Ovary (tissue), 10 donors: Measurements from ENCODE around the gene TMEM156. TPM values are rescaled to one million over a fixed set of nuclear protein-coding genes. Genes with fewer than 3 reads are reported as not detected.

Experiments
- DNase-seq, 5 donors: peaks; one replicate each; pipeline ENCODE4 v3.0.0-alpha.2; 2019 to 2020
- H3K27ac ChIP-seq, 2 donors: fragments of 200-600 bp; one replicate each; pipeline versions ENCODE4 v1.5.1 to v1.8.0; 2019 to 2022
- H3K27me3 ChIP-seq: fragments of 200-600 bp; one replicate; pipeline ENCODE4 v1.8.0; 2022
- H3K36me3 ChIP-seq: fragments of 200-600 bp; sonication (generic); one replicate; pipeline ENCODE4 v1.5.1; 2019
- H3K4me1 ChIP-seq: one replicate; pipeline ENCODE4 v1.8.1; 2013; ENCODE audit warnings: mild to moderate bottlenecking, moderate library complexity; ENCODE audit not compliant: insufficient read depth
- H3K4me3 ChIP-seq: fragments of 200-600 bp; sonication (generic); one replicate; pipeline ENCODE4 v1.5.1; 2017
- H3K9me3 ChIP-seq, 2 donors: fragments of 200-600 bp in 1 of 2; sonication (generic) in 1 of 2; one replicate each; pipeline versions ENCODE4 v1.5.1 to v1.8.1; 2013 to 2019; ENCODE audit warnings: mild to moderate bottlenecking in 1 of 2, moderate library complexity in 1 of 2
- EP300 ChIP-seq: sonication (generic); formaldehyde crosslinking; IDR thresholded peaks from one replicate; pipeline ENCODE4 v1.6.1; 2017; ENCODE audit warnings: antibody characterized with exemption
- POLR2A ChIP-seq: fragments of 450-650 bp; IDR thresholded peaks from one replicate; pipeline ENCODE4 v1.6.1; 2017; ENCODE audit warnings: antibody characterized with exemption, mild to moderate bottlenecking, moderate library complexity
- WGBS, 3 donors: extraction: QIAGEN DNeasy Blood & Tissue Kit in 1 of 3; methylation state at CpG; one replicate each; pipeline versions ENCODE4 v1.1.5 to v1.1.7; 2013 to 2017; 5-methylcytosine and 5-hydroxymethylcytosine counted together
- intact Hi-C, 4 donors: fragments of 100-400 bp; cut with DNase I; formaldehyde crosslinking; loops; one replicate each; pipeline versions ENCODE4 v1.11.0 to v1.15.1; 2022 to 2023
- long read RNA-seq, 3 donors: library from polyadenylated mRNA in 2 of 3; unstranded in 2 of 3; transcript quantifications; one replicate each; pipeline ENCODE4 v2.0.0 and lab custom pipeline, GENCODE V29; 2021 to 2026
- polyA plus RNA-seq, 2 donors: library from polyadenylated mRNA; stranded (reverse); fragments of 200-250 nt in 1 of 2; fragments of 350-450 nt in 1 of 2; fragmentation: Illumina TruSeq in 1 of 2; extraction: RNeasy Lipid Tissue Mini Kit (QIAGEN cat#74804) in 1 of 2; gene quantifications; one replicate each; pipeline ENCODE4 v1.2.3, GENCODE V29; 2013 to 2014
- total RNA-seq, 7 donors: library from RNA; depleted of rRNA in 2 of 7; stranded (reverse); fragments of >200 nt in 2 of 7; fragmentation: NEBNext Ultra II Directional in 3 of 7; extraction: Animal tissue kit (Norgen Biotek cat#: 25700) in 3 of 7; gene quantifications; one replicate each; pipeline versions ENCODE4 v1.1.0 to v1.2.4, GENCODE V29; 2016 to 2023
- TF ChIP-seq, protein P1 (sequence below), 3 donors: fragments of 450-650 bp in 2 of 3; fragments of 200-600 bp in 1 of 3; IDR thresholded peaks; one replicate each; pipeline versions ENCODE4 v1.5.1 to v1.8.0; 2016 to 2022; ENCODE audit warnings: antibody characterized with exemption in 3 of 3, mild to moderate bottlenecking in 1 of 3
- donor health status: DM: no; HTN: no; CAD: no; lungs with moderate emphysema.
- donor health status: DM: no; HTN: no; CAD: no.
- donor health status: Bipolar disorder and iron deficiency.
- donor health status: DM: yes; HTN: yes; CAD: no.
- donor health status: DM: no; HTN: no; CAD: no.
- donor health status: DM: yes; HTN: yes; CAD: no.

TMEM156 gene, protein sequence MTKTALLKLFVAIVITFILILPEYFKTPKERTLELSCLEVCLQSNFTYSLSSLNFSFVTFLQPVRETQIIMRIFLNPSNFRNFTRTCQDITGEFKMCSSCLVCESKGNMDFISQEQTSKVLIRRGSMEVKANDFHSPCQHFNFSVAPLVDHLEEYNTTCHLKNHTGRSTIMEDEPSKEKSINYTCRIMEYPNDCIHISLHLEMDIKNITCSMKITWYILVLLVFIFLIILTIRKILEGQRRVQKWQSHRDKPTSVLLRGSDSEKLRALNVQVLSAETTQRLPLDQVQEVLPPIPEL
- total RNA-seq (1 to 10 TPM in 1 of 7 donors, under 1 TPM in 3, not detected in 3; 0.22 to 1.5 (median 0.35) TPM), polyA plus RNA-seq (1 to 10 TPM in 1 of 2 donors, under 1 TPM in 1; 0.04 to 1.1 TPM)
- long read RNA-seq, donor 1 = 0 reads
- long read RNA-seq, donor 2 = 0 reads
- long read RNA-seq, donor 3 = 0 reads

DNA sequence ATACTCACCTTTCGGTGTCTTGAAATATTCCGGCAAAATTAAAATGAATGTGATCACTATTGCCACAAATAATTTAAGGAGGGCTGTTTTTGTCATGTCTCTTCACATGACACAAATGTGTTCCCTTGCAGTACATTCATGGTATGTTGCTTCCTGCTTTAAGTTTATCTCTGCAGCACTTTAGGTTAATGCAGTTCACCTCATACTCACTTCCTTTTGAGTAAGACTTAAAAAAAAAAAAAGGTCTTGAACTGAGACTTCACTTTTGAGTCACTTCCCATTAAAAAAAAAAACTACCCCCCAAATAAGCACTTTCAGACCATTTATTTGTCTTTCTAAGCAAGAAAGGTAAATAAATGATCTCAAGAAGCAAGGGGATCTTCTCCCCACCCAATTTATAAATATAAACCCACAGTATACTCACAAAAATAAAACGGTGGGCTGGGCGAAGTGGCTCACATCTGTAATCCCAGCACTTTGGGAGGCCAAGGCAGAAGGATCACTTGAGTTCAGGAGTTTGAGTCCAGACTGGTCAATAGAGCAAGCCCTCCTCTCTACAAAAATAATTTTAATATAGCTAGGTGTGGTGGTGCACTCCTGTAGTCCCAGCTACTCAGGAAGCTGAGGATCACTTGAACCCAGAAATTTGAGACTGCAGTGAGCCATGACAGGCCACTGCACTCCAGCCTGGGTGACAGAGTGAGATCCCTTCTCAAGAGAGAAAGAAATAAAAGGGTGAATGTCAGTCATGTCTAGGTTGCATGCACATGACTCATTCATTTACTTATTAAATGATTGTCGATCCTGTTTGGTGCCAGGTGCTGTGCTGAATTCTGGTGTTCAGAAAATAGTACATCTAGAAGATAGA, at the start of gene TMEM156:
TSS of gene TMEM156 (minus strand) at position 192 of the 868 bp plus-strand sequence. CDS start at position 96, 96 bp downstream.
- H3K27me3 ChIP-seq = no peaks in the 10 kb centered on the region
- no peak for TF ChIP-seq POLR2A
- no peak for TF ChIP-seq EP300
- H3K27ac ChIP-seq = no peak within 1 kb of the TSS
- H3K36me3 ChIP-seq = no peaks in the 10 kb centered on the region
- intact Hi-C loops = no loop called here
- no peaks in the 10 kb centered on the region for H3K9me3 ChIP-seq
- DNase-seq = no peak
- WGBS, 3 donors = 86 to 89% (median 87%) methylated on average over 5 of the region's 5 CpGs
- H3K4me1 ChIP-seq = no peaks in the 10 kb centered on the region
- no peak within 1 kb of the TSS for H3K4me3 ChIP-seq

DNA sequence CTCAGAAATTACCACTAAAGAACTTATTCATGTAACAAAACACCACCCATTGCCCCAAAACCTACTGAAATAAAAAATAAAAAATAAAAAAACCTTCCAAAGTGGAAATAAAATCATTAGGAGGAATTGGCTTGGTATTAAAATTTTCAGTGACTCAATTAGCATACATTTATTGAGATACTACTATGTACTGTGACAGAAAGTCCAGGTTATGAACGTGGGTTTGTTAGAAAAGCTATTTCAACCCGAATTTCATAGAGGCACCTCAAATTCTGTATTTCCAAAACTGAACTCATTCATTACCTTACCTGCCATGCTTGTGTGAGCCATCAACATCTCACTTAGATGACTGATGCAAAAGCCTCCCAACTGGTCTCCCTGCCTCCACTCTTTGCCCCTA, 46.6 kb upstream of the TMEM156 start:
- H3K4me1 ChIP-seq = no peaks in the 10 kb centered on the region
- DNase-seq = no peak
- H3K27me3 ChIP-seq = no peaks in the 10 kb centered on the region
- no peaks in the 10 kb centered on the region for H3K9me3 ChIP-seq
- 96 to 98% (median 96%) methylated on average over 2 of the region's 2 CpGs for WGBS, 3 donors
- TF ChIP-seq EP300 (no peak), POLR2A (no peak)
- TF ChIP-seq, protein P1, sequence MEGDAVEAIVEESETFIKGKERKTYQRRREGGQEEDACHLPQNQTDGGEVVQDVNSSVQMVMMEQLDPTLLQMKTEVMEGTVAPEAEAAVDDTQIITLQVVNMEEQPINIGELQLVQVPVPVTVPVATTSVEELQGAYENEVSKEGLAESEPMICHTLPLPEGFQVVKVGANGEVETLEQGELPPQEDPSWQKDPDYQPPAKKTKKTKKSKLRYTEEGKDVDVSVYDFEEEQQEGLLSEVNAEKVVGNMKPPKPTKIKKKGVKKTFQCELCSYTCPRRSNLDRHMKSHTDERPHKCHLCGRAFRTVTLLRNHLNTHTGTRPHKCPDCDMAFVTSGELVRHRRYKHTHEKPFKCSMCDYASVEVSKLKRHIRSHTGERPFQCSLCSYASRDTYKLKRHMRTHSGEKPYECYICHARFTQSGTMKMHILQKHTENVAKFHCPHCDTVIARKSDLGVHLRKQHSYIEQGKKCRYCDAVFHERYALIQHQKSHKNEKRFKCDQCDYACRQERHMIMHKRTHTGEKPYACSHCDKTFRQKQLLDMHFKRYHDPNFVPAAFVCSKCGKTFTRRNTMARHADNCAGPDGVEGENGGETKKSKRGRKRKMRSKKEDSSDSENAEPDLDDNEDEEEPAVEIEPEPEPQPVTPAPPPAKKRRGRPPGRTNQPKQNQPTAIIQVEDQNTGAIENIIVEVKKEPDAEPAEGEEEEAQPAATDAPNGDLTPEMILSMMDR (IDR thresholded peaks at IDR 0.05) = no peak
- no peaks in the 10 kb centered on the region for H3K36me3 ChIP-seq
- intact Hi-C loops = no loop called here
- no peak overlapping the region for H3K4me3 ChIP-seq
- no peak overlapping the region for H3K27ac ChIP-seq

DNA sequence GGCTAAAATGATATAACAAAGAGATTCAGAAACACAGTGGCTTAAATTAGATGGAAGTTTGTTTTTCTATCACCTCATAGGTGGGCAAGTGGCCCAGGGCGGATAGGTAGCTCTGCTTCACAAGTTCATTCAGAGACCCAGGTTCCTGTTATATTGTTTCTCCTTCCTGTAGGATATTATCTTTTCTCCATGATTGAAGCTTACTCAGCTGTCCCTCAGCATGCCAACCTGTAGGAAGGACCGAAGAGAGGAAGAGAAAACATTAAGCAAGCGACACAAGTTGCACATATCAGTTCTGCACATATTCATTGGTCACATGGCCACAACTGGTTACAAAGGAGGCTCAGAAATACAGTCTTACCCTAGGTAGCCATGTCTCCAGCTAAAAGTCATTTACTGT, 36.7 kb upstream of the TMEM156 start:
- no peaks in the 10 kb centered on the region for H3K36me3 ChIP-seq
- no peaks in the 10 kb centered on the region for H3K4me1 ChIP-seq
- no peaks in the 10 kb centered on the region for H3K9me3 ChIP-seq
- H3K4me3 ChIP-seq = no peak overlapping the region
- no peaks in the 10 kb centered on the region for H3K27me3 ChIP-seq
- intact Hi-C loops = no loop called here
- no peak for DNase-seq
- TF ChIP-seq EP300 (no peak), POLR2A (no peak)
- TF ChIP-seq, protein P1 (IDR thresholded peaks at IDR 0.05) = no peak
- 87 to 91% (median 90%) methylated on average over 3 of the region's 3 CpGs for WGBS, 3 donors
- H3K27ac ChIP-seq = no peak overlapping the region

DNA sequence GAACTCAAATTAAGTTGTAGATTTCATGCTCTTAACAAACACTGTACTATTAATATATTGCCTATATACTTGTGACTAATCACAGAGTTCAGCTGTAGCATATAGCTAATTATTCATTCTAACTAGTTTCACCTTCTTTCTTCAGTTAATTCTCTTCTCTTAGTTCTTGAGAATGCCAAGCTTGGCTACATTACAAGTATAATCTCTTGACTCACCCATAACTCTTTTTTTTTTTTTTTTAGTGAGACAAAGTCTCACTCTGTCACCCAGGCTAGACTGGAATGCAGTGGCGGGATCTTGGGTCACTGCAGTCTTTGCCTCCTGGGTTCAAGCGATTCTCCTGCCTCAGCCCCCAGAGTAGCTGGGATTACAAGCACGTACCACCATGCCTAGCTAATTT, 35.2 kb upstream of the TMEM156 start:
- Histone ChIP-seq H3K4me3 (no peak overlapping the region), H3K27ac (no peak overlapping the region), H3K4me1 (no peaks in the 10 kb centered on the region), H3K36me3 (no peaks in the 10 kb centered on the region), H3K27me3 (no peaks in the 10 kb centered on the region), H3K9me3 (no peaks in the 10 kb centered on the region)
- DNase-seq = no peak
- TF ChIP-seq POLR2A (no peak), EP300 (no peak)
- TF ChIP-seq, protein P1 (IDR thresholded peaks at IDR 0.05) = no peak
- WGBS, 3 donors = 89 to 96% (median 91%) methylated on average over 3 of the region's 3 CpGs
- intact Hi-C loops = no loop called here
